Epithelial cell of proximal tubule (primary cell): ENCODE data around the gene RBM45. TPM values are rescaled to one million over a fixed set of nuclear protein-coding genes. Genes with fewer than 3 reads are reported as not detected.

ENCODE experiments used
- DNase-seq: peaks from one replicate; pipeline ENCODE4 v3.0.0-alpha.2; 2011; ENCODE audit warnings: low read depth
- H3K4me3 ChIP-seq: 2 replicates; pipeline ENCODE4 v1.5.1; 2011; ENCODE audit warnings: low read depth, mild to moderate bottlenecking, low read length
- CTCF ChIP-seq: conservative IDR thresholded peaks from 2 replicates; pipeline ENCODE4 v1.5.1; 2012; ENCODE audit warnings: low read depth, mild to moderate bottlenecking, low read length
- total RNA-seq: library from RNA; depleted of rRNA; stranded (reverse); fragments of >200 nt; gene quantifications from 2 replicates; pipeline ENCODE4 v1.2.3, GENCODE V29; 2015

The RBM45 gene
- total RNA-seq, 1 donor from 2014 or later, result 10.2 TPM

GRCh38 chr2:178123163-178123562 lies 10.9 kb downstream of the RBM45 start:
- DNase-seq, result no peak
- H3K4me3 ChIP-seq, result no peak overlapping the region
- TF ChIP-seq CTCF, result no peak

- H3K4me3 ChIP-seq, result no peak overlapping the region
- DNase-seq, result no peak
- no peak for TF ChIP-seq CTCF
Measured at GRCh38 chr2:178125125-178125524, 12.9 kb downstream of the RBM45 start.

GRCh38 chr2:178125862-178126261 lies 13.6 kb downstream of the RBM45 start:
- no peak overlapping the region for H3K4me3 ChIP-seq
- no peak for TF ChIP-seq CTCF
- no peak for DNase-seq

GRCh38 chr2:178128836-178129630 lies 16.8 kb downstream of the RBM45 start:
- no peak for DNase-seq
- H3K4me3 ChIP-seq, result no peak overlapping the region
- no peak for TF ChIP-seq CTCF

GRCh38 chr2:178136321-178137025 lies 24.2 kb downstream of the RBM45 start:
- DNase-seq, result no peak
- no peak for TF ChIP-seq CTCF
- no peak overlapping the region for H3K4me3 ChIP-seq

- TF ChIP-seq CTCF, result no peak
- no peak for DNase-seq
Measured at GRCh38 chr2:178142274-178143065, 30.2 kb downstream of the RBM45 start.

More at GRCh38 chr2:178142274-178143065, 30.2 kb downstream of the RBM45 start:
- H3K4me3 ChIP-seq, result no peak overlapping the region
